ENCODE data around the gene STRA8.

DNA sequence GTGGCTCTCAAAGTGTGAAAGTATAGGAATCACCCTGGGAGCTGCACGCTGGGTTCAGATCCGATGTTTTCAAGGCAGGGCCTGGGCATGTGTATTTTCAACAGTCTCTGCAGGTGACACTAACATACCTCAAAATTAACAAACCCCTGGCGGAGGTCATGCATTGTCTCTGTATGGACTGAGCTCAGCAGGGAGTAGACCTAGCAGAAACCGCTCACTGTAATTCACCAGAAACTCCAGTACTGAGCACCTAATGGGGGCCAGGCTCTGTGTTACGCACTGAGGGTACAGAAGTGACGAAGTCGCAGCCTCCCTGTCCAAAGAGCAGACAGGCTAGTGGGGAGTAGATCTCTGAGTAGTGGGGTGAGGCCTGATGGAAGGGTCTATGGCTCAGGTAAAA, 5.6 kb downstream of the STRA8 start:
- TF ChIP-seq SUZ12 (IDR thresholded peaks at IDR 0.05; ENCODE audit: extremely low read depth, insufficient read depth, insufficient read length) (no peak), YY1 (IDR thresholded peaks at IDR 0.05; ENCODE audit: insufficient read depth, insufficient read length) (no peak)
